COLO668 (cell line): ENCODE results near the gene RIMBP2.
A peak's percentile ranks its signal among the peaks of the same experiment; 100 is the strongest.
"Not testable (repeated sequence)": the region's sequence is repeated elsewhere in the genome, so short reads cannot be mapped to it uniquely, and the experiment has no call there.

Experiments
- DNase-seq: peaks from one replicate; lab custom pipeline; 2025; ENCODE audit not compliant: unreplicated experiment; lab: John Stamatoyannopoulos, UW

The RIMBP2 gene

GRCh38 chr12:130609966-130610365 lies 106.1 kb downstream of the RIMBP2 start:
- no peak for DNase-seq

GRCh38 chr12:130608831-130609230 lies 107.3 kb downstream of the RIMBP2 start:
- no peak for DNase-seq

- no peak for DNase-seq
Observed at GRCh38 chr12:130608132-130608531, 108.0 kb downstream of the RIMBP2 start.

GRCh38 chr12:130606231-130606630 lies 109.9 kb downstream of the RIMBP2 start:
- DNase-seq: no peak

- peak; percentile 4 for DNase-seq
Observed at GRCh38 chr12:130603396-130603965, 112.6 kb downstream of the RIMBP2 start.

- DNase-seq: no peak
Observed at GRCh38 chr12:130602251-130602650, 113.8 kb downstream of the RIMBP2 start.

- no peak for DNase-seq
Observed at GRCh38 chr12:130601327-130601726, 114.8 kb downstream of the RIMBP2 start.

- no peak for DNase-seq
Observed at GRCh38 chr12:130596241-130596640, 119.9 kb downstream of the RIMBP2 start.

GRCh38 chr12:130595566-130595965 lies 120.5 kb downstream of the RIMBP2 start:
- no peak for DNase-seq

GRCh38 chr12:130593056-130593455 lies 123.0 kb downstream of the RIMBP2 start:
- DNase-seq: no peak

- no peak for DNase-seq
Observed at GRCh38 chr12:130592641-130593040, 123.5 kb downstream of the RIMBP2 start.

GRCh38 chr12:130591736-130592135 lies 124.4 kb downstream of the RIMBP2 start:
- no peak for DNase-seq

- DNase-seq: no peak
Observed at GRCh38 chr12:130590685-130591084, 125.4 kb downstream of the RIMBP2 start.

GRCh38 chr12:130589540-130590317 lies 126.4 kb downstream of the RIMBP2 start:
- no peak for DNase-seq

- DNase-seq: no peak
Observed at GRCh38 chr12:130588696-130589539, 127.2 kb downstream of the RIMBP2 start.

- DNase-seq: no peak
Observed at GRCh38 chr12:130587966-130588365, 128.1 kb downstream of the RIMBP2 start.

GRCh38 chr12:130584475-130584874 lies 131.6 kb downstream of the RIMBP2 start:
- not testable (repeated sequence) for DNase-seq

GRCh38 chr12:130583800-130584199 lies 132.3 kb downstream of the RIMBP2 start:
- no peak for DNase-seq

- DNase-seq: no peak
Observed at GRCh38 chr12:130583317-130583716, 132.8 kb downstream of the RIMBP2 start.

- DNase-seq: peak; percentile 1
Observed at GRCh38 chr12:130582286-130582685, 133.8 kb downstream of the RIMBP2 start.

- no peak for DNase-seq
Observed at GRCh38 chr12:130581782-130582181, 134.3 kb downstream of the RIMBP2 start.

- no peak for DNase-seq
Observed at GRCh38 chr12:130579231-130579630, 136.9 kb downstream of the RIMBP2 start.
